ENCODE results near the gene TMEFF2.

TMEFF2 gene

GRCh38 chr2:191942090-191942738 lies 252.5 kb downstream of the TMEFF2 start:
- Histone ChIP-seq H3K36me3 (ENCODE audit: control insufficient read depth in 4 of 4, insufficient read depth in 4 of 4, low read length in 3 of 4) (no peaks in the 10 kb centered on the region), H3K27me3 (replicated peaks in 2 of 5; ENCODE audit: control insufficient read depth in 4 of 5, insufficient read depth in 5 of 5, low read length in 4 of 5) (no peaks in the 10 kb centered on the region), H3K27ac (ENCODE audit: insufficient read depth in 1 of 2, low read depth in 1 of 2, low read length in 2 of 2, poor library complexity in 1 of 2, severe bottlenecking in 2 of 2) (no peak overlapping the region), H3K4me1 (ENCODE audit: control extremely low read depth in 1 of 4, control insufficient read depth in 4 of 4, insufficient read depth in 4 of 4, low read length in 3 of 4) (no peaks in the 10 kb centered on the region), H3K4me3 (ENCODE audit: control insufficient read depth in 1 of 7, extremely low read depth in 1 of 7, insufficient read depth in 4 of 7, low read depth in 2 of 7, low read length in 6 of 7) (no peak overlapping the region), H3K9me3 (ENCODE audit: control extremely low read depth in 1 of 5, control insufficient read depth in 4 of 5, insufficient read depth in 2 of 5, low read depth in 1 of 5, low read length in 4 of 5) (no peaks in the 10 kb centered on the region)
- ChIA-PET POLR2A (no interaction called here), CTCF (interaction anchor here (0.8 kb wide), 1 partner anchor 7 kb away, joined by 3 read pairs; no protein-coding TSS in a partner anchor)
- no peak for DNase-seq
- WGBS (ENCODE audit: insufficient coverage) = 100% methylated on average over 3 of the region's 3 CpGs

- POLR2A ChIA-PET = no interaction called here
- Histone ChIP-seq H3K4me1 (ENCODE audit: control extremely low read depth in 1 of 4, control insufficient read depth in 4 of 4, insufficient read depth in 4 of 4, low read length in 3 of 4) (no peaks in the 10 kb centered on the region), H3K36me3 (ENCODE audit: control insufficient read depth in 4 of 4, insufficient read depth in 4 of 4, low read length in 3 of 4) (no peaks in the 10 kb centered on the region), H3K27ac (ENCODE audit: insufficient read depth in 1 of 2, low read depth in 1 of 2, low read length in 2 of 2, poor library complexity in 1 of 2, severe bottlenecking in 2 of 2) (no peak overlapping the region), H3K27me3 (replicated peaks in 2 of 5; ENCODE audit: control insufficient read depth in 4 of 5, insufficient read depth in 5 of 5, low read length in 4 of 5) (no peaks in the 10 kb centered on the region), H3K9me3 (ENCODE audit: control extremely low read depth in 1 of 5, control insufficient read depth in 4 of 5, insufficient read depth in 2 of 5, low read depth in 1 of 5, low read length in 4 of 5) (no peaks in the 10 kb centered on the region), H3K4me3 (ENCODE audit: control insufficient read depth in 1 of 7, extremely low read depth in 1 of 7, insufficient read depth in 4 of 7, low read depth in 2 of 7, low read length in 6 of 7) (no peak overlapping the region)
- DNase-seq = no peak
- 100% methylated on average over 3 of the region's 3 CpGs for WGBS (ENCODE audit: insufficient coverage)
- CTCF ChIA-PET = no interaction called here
Observed at GRCh38 chr2:191941376-191941929, 253.3 kb downstream of the TMEFF2 start.

GRCh38 chr2:191938779-191939178 lies 256.0 kb downstream of the TMEFF2 start:
- POLR2A ChIA-PET = no interaction called here
- 83% methylated on average over 1 of the region's 1 CpG for WGBS (ENCODE audit: insufficient coverage)
- Histone ChIP-seq H3K27ac (ENCODE audit: insufficient read depth in 1 of 2, low read depth in 1 of 2, low read length in 2 of 2, poor library complexity in 1 of 2, severe bottlenecking in 2 of 2) (no peak overlapping the region), H3K4me1 (ENCODE audit: control extremely low read depth in 1 of 4, control insufficient read depth in 4 of 4, insufficient read depth in 4 of 4, low read length in 3 of 4) (no peaks in the 10 kb centered on the region), H3K27me3 (replicated peaks in 2 of 5; ENCODE audit: control insufficient read depth in 4 of 5, insufficient read depth in 5 of 5, low read length in 4 of 5) (no peaks in the 10 kb centered on the region), H3K36me3 (ENCODE audit: control insufficient read depth in 4 of 4, insufficient read depth in 4 of 4, low read length in 3 of 4) (no peaks in the 10 kb centered on the region), H3K4me3 (ENCODE audit: control insufficient read depth in 1 of 7, extremely low read depth in 1 of 7, insufficient read depth in 4 of 7, low read depth in 2 of 7, low read length in 6 of 7) (no peak overlapping the region), H3K9me3 (ENCODE audit: control extremely low read depth in 1 of 5, control insufficient read depth in 4 of 5, insufficient read depth in 2 of 5, low read depth in 1 of 5, low read length in 4 of 5) (no peaks in the 10 kb centered on the region)
- no peak for DNase-seq
- CTCF ChIA-PET = interaction anchor here (1.1 to 1.2 kb wide), 2 partner anchors 12 to 18 kb away, joined by 3 read pairs; no protein-coding TSS in a partner anchor

GRCh38 chr2:191936882-191937405 lies 257.8 kb downstream of the TMEFF2 start:
- ChIA-PET CTCF (no interaction called here), POLR2A (no interaction called here)
- H3K4me1 ChIP-seq (ENCODE audit: control extremely low read depth in 1 of 4, control insufficient read depth in 4 of 4, insufficient read depth in 4 of 4, low read length in 3 of 4) = no peaks in the 10 kb centered on the region
- H3K9me3 ChIP-seq (ENCODE audit: control extremely low read depth in 1 of 5, control insufficient read depth in 4 of 5, insufficient read depth in 2 of 5, low read depth in 1 of 5, low read length in 4 of 5) = no peaks in the 10 kb centered on the region
- H3K27me3 ChIP-seq (replicated peaks in 2 of 5; ENCODE audit: control insufficient read depth in 4 of 5, insufficient read depth in 5 of 5, low read length in 4 of 5) = no peaks in the 10 kb centered on the region
- no peak overlapping the region for H3K4me3 ChIP-seq (ENCODE audit: control insufficient read depth in 1 of 7, extremely low read depth in 1 of 7, insufficient read depth in 4 of 7, low read depth in 2 of 7, low read length in 6 of 7)
- H3K36me3 ChIP-seq (ENCODE audit: control insufficient read depth in 4 of 4, insufficient read depth in 4 of 4, low read length in 3 of 4) = no peaks in the 10 kb centered on the region
- 100% methylated on average over 1 of the region's 2 CpGs for WGBS (ENCODE audit: insufficient coverage)
- DNase-seq = no peak
- no peak overlapping the region for H3K27ac ChIP-seq (ENCODE audit: insufficient read depth in 1 of 2, low read depth in 1 of 2, low read length in 2 of 2, poor library complexity in 1 of 2, severe bottlenecking in 2 of 2)

GRCh38 chr2:191935247-191935646 lies 259.5 kb downstream of the TMEFF2 start:
- ChIA-PET CTCF (interaction anchor here (0.6 to 1.4 kb wide), 3 partner anchors 7 to 89 kb away, joined by 3 to 5 read pairs (median 4); partner anchors contain the start of gene CAVIN2), POLR2A (no interaction called here)
- no peaks in the 10 kb centered on the region for H3K27me3 ChIP-seq (replicated peaks in 2 of 5; ENCODE audit: control insufficient read depth in 4 of 5, insufficient read depth in 5 of 5, low read length in 4 of 5)
- H3K9me3 ChIP-seq (ENCODE audit: control extremely low read depth in 1 of 5, control insufficient read depth in 4 of 5, insufficient read depth in 2 of 5, low read depth in 1 of 5, low read length in 4 of 5) = no peaks in the 10 kb centered on the region
- no peaks in the 10 kb centered on the region for H3K36me3 ChIP-seq (ENCODE audit: control insufficient read depth in 4 of 4, insufficient read depth in 4 of 4, low read length in 3 of 4)
- H3K27ac ChIP-seq (ENCODE audit: insufficient read depth in 1 of 2, low read depth in 1 of 2, low read length in 2 of 2, poor library complexity in 1 of 2, severe bottlenecking in 2 of 2) = no peak overlapping the region
- no peak for DNase-seq
- H3K4me1 ChIP-seq (ENCODE audit: control extremely low read depth in 1 of 4, control insufficient read depth in 4 of 4, insufficient read depth in 4 of 4, low read length in 3 of 4) = peaks cover 0 to 8% (median 5%) of the 10 kb centered on the region in 4 experiments
- H3K4me3 ChIP-seq (ENCODE audit: control insufficient read depth in 1 of 7, extremely low read depth in 1 of 7, insufficient read depth in 4 of 7, low read depth in 2 of 7, low read length in 6 of 7) = no peak overlapping the region
- 100% methylated on average over 2 of the region's 3 CpGs for WGBS (ENCODE audit: insufficient coverage)

GRCh38 chr2:191933307-191934105 lies 261.2 kb downstream of the TMEFF2 start:
- POLR2A ChIA-PET = no interaction called here
- H3K4me3 ChIP-seq (ENCODE audit: control insufficient read depth in 1 of 7, extremely low read depth in 1 of 7, insufficient read depth in 4 of 7, low read depth in 2 of 7, low read length in 6 of 7) = no peak overlapping the region
- peaks cover 0 to 8% (median 5%) of the 10 kb centered on the region in 4 experiments for H3K4me1 ChIP-seq (ENCODE audit: control extremely low read depth in 1 of 4, control insufficient read depth in 4 of 4, insufficient read depth in 4 of 4, low read length in 3 of 4)
- peak in 2 of 3 donors; percentile 24 to 27 for DNase-seq
- CTCF ChIA-PET = interaction anchor here (0.9 to 1.4 kb wide), 2 partner anchors 63 to 87 kb away, joined by 3 to 4 read pairs; partner anchors contain the start of gene CAVIN2
- H3K36me3 ChIP-seq (ENCODE audit: control insufficient read depth in 4 of 4, insufficient read depth in 4 of 4, low read length in 3 of 4) = no peaks in the 10 kb centered on the region
- H3K27me3 ChIP-seq (replicated peaks in 2 of 5; ENCODE audit: control insufficient read depth in 4 of 5, insufficient read depth in 5 of 5, low read length in 4 of 5) = no peaks in the 10 kb centered on the region
- no peaks in the 10 kb centered on the region for H3K9me3 ChIP-seq (ENCODE audit: control extremely low read depth in 1 of 5, control insufficient read depth in 4 of 5, insufficient read depth in 2 of 5, low read depth in 1 of 5, low read length in 4 of 5)
- H3K27ac ChIP-seq (ENCODE audit: insufficient read depth in 1 of 2, low read depth in 1 of 2, low read length in 2 of 2, poor library complexity in 1 of 2, severe bottlenecking in 2 of 2) = no peak overlapping the region
- WGBS (ENCODE audit: insufficient coverage) = no CpG with 5 or more reads among the region's 2 CpGs

All from common myeloid progenitor, CD34-positive (primary cell).